Activated CD4-positive, alpha-beta T cell treated with anti-CD3 and anti-CD28 coated beads for 36 hours (primary cell): ENCODE results near the gene PROSER2. TPM values are rescaled to one million over a fixed set of nuclear protein-coding genes. Genes with fewer than 3 reads are reported as not detected.
"Not testable (repeated sequence)": the region's sequence is repeated elsewhere in the genome, so short reads cannot be mapped to it uniquely, and the experiment has no call there.

Experiments used
- ATAC-seq: fragments of 200-7000 bp; cut with Tn5 transposase; one replicate; pipeline ENCODE4 v1.10.0; 2021; ENCODE audit warnings: mild to moderate bottlenecking, moderate library complexity
- CTCF ChIA-PET: fragments of 350-600 bp; sonication (Branson Sonifier 250); formaldehyde crosslinking; loops from one replicate; lab custom pipeline; 2021; ENCODE audit warnings: antibody characterized with exemption; lab: Charles Lee
- POLR2A ChIA-PET: fragments of 350-600 bp; sonication (Branson Sonifier 250); formaldehyde crosslinking; loops from one replicate; lab custom pipeline; 2021; ENCODE audit warnings: antibody characterized with exemption, inconsistent platforms; lab: Charles Lee
- DNase-seq: peaks from one replicate; pipeline ENCODE4 v3.0.0-alpha.2; 2020
- H3K27ac Mint-ChIP-seq: one replicate; pipeline ENCODE4 v1.8.0; 2021; ENCODE audit warnings: mixed read lengths
- H3K27me3 Mint-ChIP-seq: one replicate; pipeline ENCODE4 v1.8.0; 2021; ENCODE audit warnings: mixed read lengths
- H3K36me3 Mint-ChIP-seq: one replicate; pipeline ENCODE4 v1.8.0; 2021; ENCODE audit warnings: low read depth, mixed read lengths
- H3K4me1 Mint-ChIP-seq: one replicate; pipeline ENCODE4 v1.8.0; 2021; ENCODE audit warnings: mixed read lengths
- H3K4me3 Mint-ChIP-seq: one replicate; pipeline ENCODE4 v1.8.0; 2021; ENCODE audit warnings: mild to moderate bottlenecking, moderate library complexity, mixed read lengths
- H3K9me3 Mint-ChIP-seq: one replicate; pipeline ENCODE4 v1.8.0; 2021; ENCODE audit warnings: low read depth, mixed read lengths
- intact Hi-C, 2 experiments: fragments of 100-400 bp; cut with DNase I in 1 of 2; cut with micrococcal nuclease in 1 of 2; formaldehyde crosslinking; loops; one replicate each; pipeline versions ENCODE4 v1.14.2 to v1.15.1; 2022 to 2024; cut with DNase I, micrococcal nuclease
- total RNA-seq, 2 experiments: library from RNA; stranded (reverse); gene quantifications; one replicate each; pipeline ENCODE4 v1.2.3, GENCODE V29; 2021

Gene PROSER2
- total RNA-seq, 2 experiments from 2014 or later: 0.78 to 0.88 TPM

GRCh38 chr10:11837372-11838161 is 14.4 kb downstream of the PROSER2 start:
- Mint-ChIP-seq H3K4me1 (peaks cover 2% of the 10 kb centered on the region), H3K27ac (no peak overlapping the region), H3K4me3 (no peak overlapping the region), H3K36me3 (no peaks in the 10 kb centered on the region), H3K9me3 (no peaks in the 10 kb centered on the region), H3K27me3 (peaks cover 10% of the 10 kb centered on the region)
- POLR2A ChIA-PET: no interaction called here
- DNase-seq: no peak
- CTCF ChIA-PET: interaction anchor here (0.6 kb wide), 1 partner anchor 261 kb away, joined by 3 read pairs; no protein-coding TSS in a partner anchor
- ATAC-seq: no peak
- intact Hi-C loops: no loop called here

DNA sequence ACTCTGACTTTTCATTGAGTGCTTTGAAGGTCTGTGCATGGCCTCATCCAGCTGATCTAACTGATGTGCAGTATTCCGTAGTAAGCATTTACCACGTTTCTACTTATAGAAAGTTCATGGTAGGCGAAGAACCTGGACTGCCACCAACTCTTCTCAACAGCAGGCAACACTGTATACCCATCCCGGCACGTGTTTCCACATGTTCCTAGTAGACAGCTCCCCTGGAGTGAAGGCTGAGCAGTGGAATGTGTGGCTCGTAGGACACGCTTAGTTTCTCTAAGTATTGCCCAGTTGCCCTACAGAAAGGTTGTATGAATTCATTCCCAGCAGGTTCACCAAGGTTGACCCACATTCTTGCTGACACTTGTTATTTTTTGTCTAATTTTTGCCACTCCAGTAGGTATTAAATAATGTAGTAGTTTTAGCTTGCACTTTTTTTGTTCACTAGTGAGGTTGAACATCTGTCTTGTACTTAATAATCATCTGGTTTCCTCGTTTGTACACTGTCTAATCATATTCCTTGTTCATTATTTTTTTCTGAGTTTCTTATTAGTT is 15.2 kb downstream of the PROSER2 start:
- Mint-ChIP-seq H3K4me3 (no peak overlapping the region), H3K27me3 (peaks cover 10% of the 10 kb centered on the region), H3K27ac (no peak overlapping the region), H3K36me3 (no peaks in the 10 kb centered on the region), H3K9me3 (no peaks in the 10 kb centered on the region), H3K4me1 (peaks cover 2% of the 10 kb centered on the region)
- ChIA-PET CTCF (interaction anchor here (1.5 to 1.6 kb wide), 2 partner anchors 14 to 19 kb away, joined by 3 to 5 read pairs; no protein-coding TSS in a partner anchor), POLR2A (no interaction called here)
- DNase-seq (no peak), ATAC-seq (no peak)
- intact Hi-C loops: no loop called here

DNA sequence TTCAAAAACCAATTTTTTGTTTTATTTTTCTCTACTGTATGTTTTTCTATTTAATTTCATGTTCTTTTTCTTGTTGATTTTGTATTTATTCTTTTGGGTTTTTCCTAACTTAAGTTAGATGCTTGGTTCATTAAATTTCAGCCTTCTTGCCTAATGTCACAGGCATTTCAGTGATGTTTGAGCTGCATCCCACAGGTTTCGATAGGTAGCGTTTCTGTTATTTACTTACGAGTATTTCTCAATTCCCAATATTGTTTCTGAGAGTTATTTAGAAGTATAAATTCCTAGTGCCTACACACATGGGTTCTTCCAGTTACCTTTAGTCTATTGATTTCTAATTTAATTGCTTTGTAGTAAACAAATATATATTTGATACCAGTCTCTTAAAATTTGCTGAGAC is 18.2 kb downstream of the PROSER2 start:
- CTCF ChIA-PET: no interaction called here
- H3K4me3 Mint-ChIP-seq: no peak overlapping the region
- ATAC-seq (no peak), DNase-seq (no peak)
- POLR2A ChIA-PET: no interaction called here
- intact Hi-C loops: no loop called here
- H3K36me3 Mint-ChIP-seq: no peaks in the 10 kb centered on the region
- H3K4me1 Mint-ChIP-seq: peaks cover 9% of the 10 kb centered on the region
- H3K27ac Mint-ChIP-seq: no peak overlapping the region
- H3K27me3 Mint-ChIP-seq: peaks cover 12% of the 10 kb centered on the region
- no peaks in the 10 kb centered on the region for H3K9me3 Mint-ChIP-seq

- H3K4me3 Mint-ChIP-seq: no peak overlapping the region
- ATAC-seq (no peak), DNase-seq (no peak)
- H3K36me3 Mint-ChIP-seq: no peaks in the 10 kb centered on the region
- POLR2A ChIA-PET: no interaction called here
- H3K9me3 Mint-ChIP-seq: no peaks in the 10 kb centered on the region
- H3K27me3 Mint-ChIP-seq: peaks cover 12% of the 10 kb centered on the region
- intact Hi-C loops: no loop called here
- H3K27ac Mint-ChIP-seq: no peak overlapping the region
- H3K4me1 Mint-ChIP-seq: peaks cover 9% of the 10 kb centered on the region
- CTCF ChIA-PET: no interaction called here
Measured at GRCh38 chr10:11842411-11842810, 19.3 kb downstream of the PROSER2 start.

GRCh38 chr10:11845113-11845512 is 22.0 kb downstream of the PROSER2 start:
- no peak for ATAC-seq
- DNase-seq: no peak
- no peaks in the 10 kb centered on the region for H3K9me3 Mint-ChIP-seq
- peaks cover 17% of the 10 kb centered on the region for H3K27me3 Mint-ChIP-seq
- ChIA-PET POLR2A (no interaction called here), CTCF (interaction anchor here (0.6 kb wide), 1 partner anchor 50 kb away, joined by 4 read pairs; no protein-coding TSS in a partner anchor)
- intact Hi-C loops: no loop called here
- no peaks in the 10 kb centered on the region for H3K36me3 Mint-ChIP-seq
- H3K4me3 Mint-ChIP-seq: no peak overlapping the region
- H3K4me1 Mint-ChIP-seq: peaks cover 7% of the 10 kb centered on the region
- no peak overlapping the region for H3K27ac Mint-ChIP-seq

DNA sequence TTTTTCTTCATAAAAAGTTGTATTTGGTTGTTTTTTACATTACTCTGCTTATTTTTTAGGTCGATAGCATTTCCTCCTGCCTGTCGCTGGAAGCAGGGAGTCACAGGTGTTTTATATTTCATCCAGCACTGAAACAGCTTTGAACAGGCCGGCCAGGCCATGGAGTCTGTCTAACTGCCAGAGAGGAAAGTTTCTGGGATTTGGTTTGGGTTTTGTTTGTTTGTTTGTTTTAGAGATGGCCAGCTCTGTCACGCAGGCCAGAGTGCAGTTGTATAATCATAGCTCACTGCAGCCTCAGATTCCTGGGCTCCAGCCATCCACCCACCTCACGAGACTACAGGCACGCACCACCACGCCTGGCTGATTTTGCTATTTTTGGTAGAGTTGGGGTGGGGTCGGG is 23.4 kb downstream of the PROSER2 start:
- H3K36me3 Mint-ChIP-seq: no peaks in the 10 kb centered on the region
- no peak for ATAC-seq
- peaks cover 17% of the 10 kb centered on the region for H3K27me3 Mint-ChIP-seq
- CTCF ChIA-PET: interaction anchor here (0.6 kb wide), 1 partner anchor 205 kb away, joined by 5 read pairs; no protein-coding TSS in a partner anchor
- POLR2A ChIA-PET: no interaction called here
- H3K4me3 Mint-ChIP-seq: no peak overlapping the region
- intact Hi-C loops: no loop called here
- H3K9me3 Mint-ChIP-seq: no peaks in the 10 kb centered on the region
- no peak for DNase-seq
- no peak overlapping the region for H3K27ac Mint-ChIP-seq
- H3K4me1 Mint-ChIP-seq: peaks cover 7% of the 10 kb centered on the region

GRCh38 chr10:11849277-11849676 is 26.1 kb downstream of the PROSER2 start:
- no peaks in the 10 kb centered on the region for H3K36me3 Mint-ChIP-seq
- H3K4me3 Mint-ChIP-seq: no peak overlapping the region
- peaks cover 10% of the 10 kb centered on the region for H3K27me3 Mint-ChIP-seq
- CTCF ChIA-PET: no interaction called here
- intact Hi-C loops: no loop called here
- H3K4me1 Mint-ChIP-seq: peaks cover 7% of the 10 kb centered on the region
- H3K27ac Mint-ChIP-seq: no peak overlapping the region
- ATAC-seq (no peak), DNase-seq (no peak)
- H3K9me3 Mint-ChIP-seq: no peaks in the 10 kb centered on the region
- POLR2A ChIA-PET: no interaction called here

DNA sequence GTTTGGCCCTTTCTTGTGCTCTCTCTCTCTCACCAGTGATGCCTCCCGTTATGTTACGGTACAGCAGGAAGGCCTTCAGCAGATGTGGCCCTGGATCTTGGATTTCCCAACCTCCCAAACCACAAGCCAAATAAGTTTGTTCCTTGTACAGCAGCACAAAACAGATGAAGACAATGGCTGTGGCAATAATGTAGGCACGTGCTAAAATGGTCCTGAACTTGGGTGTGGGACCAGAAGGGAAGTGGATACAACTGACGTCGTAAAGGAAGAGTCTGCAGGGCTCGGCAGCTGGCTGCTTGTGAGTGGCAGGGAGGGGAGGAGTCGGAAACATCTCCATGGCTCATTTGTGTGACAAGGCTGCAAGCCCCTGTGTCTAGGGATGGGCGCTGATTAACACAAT is 26.8 kb downstream of the PROSER2 start:
- Mint-ChIP-seq H3K4me3 (no peak overlapping the region), H3K4me1 (peaks cover 7% of the 10 kb centered on the region), H3K36me3 (no peaks in the 10 kb centered on the region), H3K27ac (no peak overlapping the region), H3K27me3 (peaks cover 10% of the 10 kb centered on the region), H3K9me3 (no peaks in the 10 kb centered on the region)
- ChIA-PET POLR2A (no interaction called here), CTCF (no interaction called here)
- ATAC-seq (no peak), DNase-seq (no peak)
- intact Hi-C loops: no loop called here

- H3K4me3 Mint-ChIP-seq: no peak overlapping the region
- no peak for ATAC-seq
Measured at GRCh38 chr10:11851910-11852309, 28.8 kb downstream of the PROSER2 start.

GRCh38 chr10:11852637-11853036 is 29.5 kb downstream of the PROSER2 start:
- H3K9me3 Mint-ChIP-seq, H3K36me3 Mint-ChIP-seq, H3K4me3 Mint-ChIP-seq, intact Hi-C loops, ATAC-seq, H3K27me3 Mint-ChIP-seq, DNase-seq, H3K4me1 Mint-ChIP-seq, H3K27ac Mint-ChIP-seq, POLR2A ChIA-PET: not testable (repeated sequence)
- CTCF ChIA-PET: interaction anchor here (0.6 to 1.2 kb wide), 2 partner anchors 14 to 33 kb away, joined by 3 to 5 read pairs; no protein-coding TSS in a partner anchor

More at GRCh38 chr10:11851910-11852309, 28.8 kb downstream of the PROSER2 start:
- H3K9me3 Mint-ChIP-seq: no peaks in the 10 kb centered on the region
- DNase-seq: no peak
- H3K36me3 Mint-ChIP-seq: no peaks in the 10 kb centered on the region
- no peaks in the 10 kb centered on the region for H3K4me1 Mint-ChIP-seq
- H3K27ac Mint-ChIP-seq: no peak overlapping the region
- CTCF ChIA-PET: interaction anchor here (0.5 to 0.7 kb wide), 2 partner anchors 387 to 423 kb away, joined by 3 to 4 read pairs; no protein-coding TSS in a partner anchor
- peaks cover 8% of the 10 kb centered on the region for H3K27me3 Mint-ChIP-seq
- POLR2A ChIA-PET: no interaction called here
- intact Hi-C loops: no loop called here

- ChIA-PET CTCF (interaction anchor here (1.2 kb wide), 1 partner anchor 15 kb away, joined by 5 read pairs; no protein-coding TSS in a partner anchor), POLR2A (no interaction called here)
- peak; percentile 18 for DNase-seq
- no peaks in the 10 kb centered on the region for H3K4me1 Mint-ChIP-seq
- H3K4me3 Mint-ChIP-seq: no peak overlapping the region
- intact Hi-C loops: no loop called here
- no peak overlapping the region for H3K27ac Mint-ChIP-seq
- ATAC-seq: no peak
- no peaks in the 10 kb centered on the region for H3K9me3 Mint-ChIP-seq
- H3K27me3 Mint-ChIP-seq: peaks cover 4% of the 10 kb centered on the region
- H3K36me3 Mint-ChIP-seq: no peaks in the 10 kb centered on the region
Measured at GRCh38 chr10:11853468-11853867, 30.3 kb downstream of the PROSER2 start.
